ENCODE results near the gene PLEKHD1.

Gene PLEKHD1

GRCh38 chr14:69529563-69529962 lies 45.0 kb downstream of the PLEKHD1 start:
- no peak overlapping the region for H3K27ac Mint-ChIP-seq (ENCODE audit: low read depth)
- no peaks in the 10 kb centered on the region for H3K9me3 Mint-ChIP-seq
- H3K27me3 Mint-ChIP-seq = peaks cover 21% of the 10 kb centered on the region
- H3K36me3 Mint-ChIP-seq (ENCODE audit: insufficient read depth) = peaks cover 1% of the 10 kb centered on the region
- no peak overlapping the region for H3K4me3 Mint-ChIP-seq
- DNase-seq (ENCODE audit: low spot score in 2 of 2) = no peak
- no peaks in the 10 kb centered on the region for H3K4me1 Mint-ChIP-seq
- ATAC-seq (replicated peaks; ENCODE audit: extremely low read depth, poor library complexity, severe bottlenecking) = no peak

GRCh38 chr14:69530095-69530494 lies 45.6 kb downstream of the PLEKHD1 start:
- ATAC-seq (replicated peaks; ENCODE audit: extremely low read depth, poor library complexity, severe bottlenecking) = no peak
- H3K27ac Mint-ChIP-seq (ENCODE audit: low read depth) = no peak overlapping the region
- H3K4me1 Mint-ChIP-seq = no peaks in the 10 kb centered on the region
- H3K9me3 Mint-ChIP-seq = no peaks in the 10 kb centered on the region
- H3K36me3 Mint-ChIP-seq (ENCODE audit: insufficient read depth) = peaks cover 1% of the 10 kb centered on the region
- no peak overlapping the region for H3K4me3 Mint-ChIP-seq
- peaks cover 26% of the 10 kb centered on the region for H3K27me3 Mint-ChIP-seq
- no peak for DNase-seq (ENCODE audit: low spot score in 2 of 2)

- Mint-ChIP-seq H3K4me1 (no peaks in the 10 kb centered on the region), H3K9me3 (no peaks in the 10 kb centered on the region), H3K27me3 (peaks cover 37% of the 10 kb centered on the region), H3K27ac (ENCODE audit: low read depth) (no peak overlapping the region), H3K4me3 (no peak overlapping the region), H3K36me3 (ENCODE audit: insufficient read depth) (peaks cover 1% of the 10 kb centered on the region)
- DNase-seq (ENCODE audit: low spot score in 2 of 2) (no peak), ATAC-seq (replicated peaks; ENCODE audit: extremely low read depth, poor library complexity, severe bottlenecking) (no peak)
Measured at GRCh38 chr14:69531135-69531534, 46.6 kb downstream of the PLEKHD1 start.

GRCh38 chr14:69532561-69533340 lies 48.2 kb downstream of the PLEKHD1 start:
- no peak overlapping the region for H3K4me3 Mint-ChIP-seq
- H3K9me3 Mint-ChIP-seq = no peaks in the 10 kb centered on the region
- DNase-seq (ENCODE audit: low spot score in 2 of 2) = no peak
- H3K36me3 Mint-ChIP-seq (ENCODE audit: insufficient read depth) = peaks cover 1% of the 10 kb centered on the region
- peaks cover 43% of the 10 kb centered on the region for H3K27me3 Mint-ChIP-seq
- H3K27ac Mint-ChIP-seq (ENCODE audit: low read depth) = no peak overlapping the region
- no peak for ATAC-seq (replicated peaks; ENCODE audit: extremely low read depth, poor library complexity, severe bottlenecking)
- H3K4me1 Mint-ChIP-seq = no peaks in the 10 kb centered on the region

- no peak overlapping the region for H3K27ac Mint-ChIP-seq (ENCODE audit: low read depth)
- DNase-seq (ENCODE audit: low spot score in 2 of 2) (no peak), ATAC-seq (replicated peaks; ENCODE audit: extremely low read depth, poor library complexity, severe bottlenecking) (no peak)
- H3K4me3 Mint-ChIP-seq = no peak overlapping the region
- no peaks in the 10 kb centered on the region for H3K36me3 Mint-ChIP-seq (ENCODE audit: insufficient read depth)
- H3K9me3 Mint-ChIP-seq = no peaks in the 10 kb centered on the region
- H3K4me1 Mint-ChIP-seq = no peaks in the 10 kb centered on the region
- H3K27me3 Mint-ChIP-seq = peaks cover 40% of the 10 kb centered on the region
Measured at GRCh38 chr14:69535230-69535848, 50.8 kb downstream of the PLEKHD1 start.

GRCh38 chr14:69536971-69537370 lies 52.4 kb downstream of the PLEKHD1 start:
- DNase-seq (ENCODE audit: low spot score in 2 of 2) (no peak), ATAC-seq (replicated peaks; ENCODE audit: extremely low read depth, poor library complexity, severe bottlenecking) (no peak)
- H3K36me3 Mint-ChIP-seq (ENCODE audit: insufficient read depth) = no peaks in the 10 kb centered on the region
- no peaks in the 10 kb centered on the region for H3K4me1 Mint-ChIP-seq
- H3K27ac Mint-ChIP-seq (ENCODE audit: low read depth) = no peak overlapping the region
- no peak overlapping the region for H3K4me3 Mint-ChIP-seq
- H3K27me3 Mint-ChIP-seq = peaks cover 37% of the 10 kb centered on the region
- no peaks in the 10 kb centered on the region for H3K9me3 Mint-ChIP-seq

GRCh38 chr14:69537900-69538299 lies 53.4 kb downstream of the PLEKHD1 start:
- Mint-ChIP-seq H3K4me3 (no peak overlapping the region), H3K4me1 (no peaks in the 10 kb centered on the region), H3K27ac (ENCODE audit: low read depth) (no peak overlapping the region), H3K9me3 (no peaks in the 10 kb centered on the region), H3K36me3 (ENCODE audit: insufficient read depth) (no peaks in the 10 kb centered on the region), H3K27me3 (peaks cover 38% of the 10 kb centered on the region)
- no peak for ATAC-seq (replicated peaks; ENCODE audit: extremely low read depth, poor library complexity, severe bottlenecking)
- DNase-seq (ENCODE audit: low spot score in 2 of 2) = no peak

- Mint-ChIP-seq H3K27ac (ENCODE audit: low read depth) (no peak overlapping the region), H3K4me3 (no peak overlapping the region), H3K9me3 (no peaks in the 10 kb centered on the region), H3K27me3 (peaks cover 36% of the 10 kb centered on the region), H3K4me1 (no peaks in the 10 kb centered on the region), H3K36me3 (ENCODE audit: insufficient read depth) (no peaks in the 10 kb centered on the region)
- no peak for DNase-seq (ENCODE audit: low spot score in 2 of 2)
- no peak for ATAC-seq (replicated peaks; ENCODE audit: extremely low read depth, poor library complexity, severe bottlenecking)
Measured at GRCh38 chr14:69538766-69539165, 54.2 kb downstream of the PLEKHD1 start.

- DNase-seq (ENCODE audit: low spot score in 2 of 2) (no peak), ATAC-seq (replicated peaks; ENCODE audit: extremely low read depth, poor library complexity, severe bottlenecking) (no peak)
- Mint-ChIP-seq H3K27me3 (peaks cover 38% of the 10 kb centered on the region), H3K9me3 (no peaks in the 10 kb centered on the region), H3K27ac (ENCODE audit: low read depth) (no peak overlapping the region), H3K4me1 (no peaks in the 10 kb centered on the region), H3K4me3 (no peak overlapping the region), H3K36me3 (ENCODE audit: insufficient read depth) (no peaks in the 10 kb centered on the region)
Measured at GRCh38 chr14:69539631-69540410, 55.3 kb downstream of the PLEKHD1 start.

- no peaks in the 10 kb centered on the region for H3K4me1 Mint-ChIP-seq
- H3K27me3 Mint-ChIP-seq = peaks cover 33% of the 10 kb centered on the region
- DNase-seq (ENCODE audit: low spot score in 2 of 2) (no peak), ATAC-seq (replicated peaks; ENCODE audit: extremely low read depth, poor library complexity, severe bottlenecking) (no peak)
- no peak overlapping the region for H3K27ac Mint-ChIP-seq (ENCODE audit: low read depth)
- no peak overlapping the region for H3K4me3 Mint-ChIP-seq
- no peaks in the 10 kb centered on the region for H3K9me3 Mint-ChIP-seq
- no peaks in the 10 kb centered on the region for H3K36me3 Mint-ChIP-seq (ENCODE audit: insufficient read depth)
Measured at GRCh38 chr14:69540654-69541335, 56.3 kb downstream of the PLEKHD1 start.

GRCh38 chr14:69542311-69542710 lies 57.8 kb downstream of the PLEKHD1 start:
- DNase-seq (ENCODE audit: low spot score in 2 of 2) (no peak), ATAC-seq (replicated peaks; ENCODE audit: extremely low read depth, poor library complexity, severe bottlenecking) (no peak)
- Mint-ChIP-seq H3K27ac (ENCODE audit: low read depth) (no peak overlapping the region), H3K4me1 (no peaks in the 10 kb centered on the region), H3K4me3 (no peak overlapping the region), H3K27me3 (peaks cover 38% of the 10 kb centered on the region), H3K36me3 (ENCODE audit: insufficient read depth) (no peaks in the 10 kb centered on the region), H3K9me3 (no peaks in the 10 kb centered on the region)

- H3K27ac Mint-ChIP-seq (ENCODE audit: low read depth) = no peak overlapping the region
- no peak overlapping the region for H3K4me3 Mint-ChIP-seq
- H3K9me3 Mint-ChIP-seq = no peaks in the 10 kb centered on the region
- H3K36me3 Mint-ChIP-seq (ENCODE audit: insufficient read depth) = no peaks in the 10 kb centered on the region
- no peaks in the 10 kb centered on the region for H3K4me1 Mint-ChIP-seq
- ATAC-seq (replicated peaks; ENCODE audit: extremely low read depth, poor library complexity, severe bottlenecking) (no peak), DNase-seq (ENCODE audit: low spot score in 2 of 2) (no peak)
- H3K27me3 Mint-ChIP-seq = peaks cover 45% of the 10 kb centered on the region
Measured at GRCh38 chr14:69543341-69544115, 59.0 kb downstream of the PLEKHD1 start.
